C1 segment of cervical spinal cord (tissue), 14 donors: ENCODE results near the gene DTWD2.
"Not testable (repeated sequence)": the region's sequence is repeated elsewhere in the genome, so short reads cannot be mapped to it uniquely, and the experiment has no call there.

ENCODE experiments used
- DNase-seq, 14 donors: peaks; one replicate each; lab custom pipeline; 2025; lab: John Stamatoyannopoulos, UW

DTWD2 gene

DNA sequence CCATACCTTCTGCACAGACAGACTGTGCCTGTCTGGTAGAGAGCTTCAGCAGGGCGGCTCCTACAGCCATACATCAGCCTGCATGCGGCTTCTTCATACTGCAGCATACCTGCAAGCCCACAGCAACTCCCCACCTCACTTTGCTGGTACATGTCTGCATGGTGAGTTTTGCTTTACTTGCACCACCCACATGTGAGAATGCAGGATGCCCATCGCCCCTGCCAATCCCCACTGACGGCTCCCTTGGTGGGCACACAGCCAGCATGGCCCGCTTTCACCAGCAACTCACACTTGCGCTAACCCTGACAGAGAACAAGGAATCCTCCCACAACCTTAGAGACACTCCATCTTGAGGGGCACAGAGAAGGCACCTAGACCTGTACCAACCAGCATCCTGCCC, 114.9 kb downstream of the DTWD2 start:
- DNase-seq = no peak

DNA sequence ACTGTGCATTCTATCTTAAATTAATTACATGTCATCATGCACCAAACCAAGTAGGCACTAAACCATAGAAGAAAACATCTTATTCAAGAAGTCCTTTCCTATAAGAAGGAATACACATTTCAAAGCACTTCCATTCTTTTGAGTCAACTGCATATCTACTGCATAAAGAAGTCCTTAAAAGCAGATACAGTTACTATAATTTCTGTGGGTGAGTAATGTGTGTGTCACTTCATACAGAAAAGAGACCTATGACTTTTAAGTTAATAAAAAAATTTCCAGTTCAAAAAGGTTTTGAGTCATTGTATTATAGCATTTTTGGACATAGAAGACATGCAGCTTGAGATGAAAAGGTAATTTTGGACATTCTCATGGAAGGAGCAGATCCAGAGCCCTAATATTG, 125.0 kb downstream of the DTWD2 start:
- DNase-seq = no peak

DNA sequence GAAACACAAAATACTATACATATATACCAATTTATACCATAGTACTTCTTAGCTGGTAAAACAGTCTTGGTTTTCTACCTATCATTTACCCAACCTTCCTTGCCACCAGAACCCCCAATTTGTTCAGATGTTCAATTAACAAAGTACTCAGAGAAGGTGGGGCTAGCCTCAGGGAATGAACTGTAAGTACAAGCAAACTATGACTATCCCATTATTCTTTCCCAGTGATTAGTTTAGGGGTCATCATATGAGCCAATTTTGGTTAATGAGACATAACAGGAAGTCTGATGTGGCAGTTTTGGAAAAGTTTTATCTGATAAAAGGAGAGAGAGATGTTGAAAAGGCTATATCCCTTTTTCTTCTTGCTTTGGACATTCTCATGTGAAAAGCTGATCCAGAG, 125.8 kb downstream of the DTWD2 start:
- DNase-seq = no peak

DNA sequence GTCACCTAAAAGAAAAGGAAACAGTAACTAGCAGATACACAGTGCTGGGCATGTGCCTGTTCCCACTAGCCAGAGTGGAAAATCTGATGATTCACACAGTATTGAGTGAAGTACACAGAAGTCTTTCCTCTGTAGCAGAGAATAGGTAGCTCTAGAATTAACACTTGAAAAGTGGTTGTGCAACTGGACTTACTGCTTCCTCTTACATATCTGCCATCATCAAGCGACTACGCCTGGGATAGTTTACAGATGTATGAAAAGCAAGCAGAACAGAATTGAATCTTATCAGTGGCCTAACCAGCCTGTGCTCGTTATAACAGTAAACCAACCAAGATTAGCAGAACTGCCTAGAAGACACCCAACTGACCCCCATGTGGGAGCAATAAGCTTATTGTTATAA, 130.6 kb downstream of the DTWD2 start:
- no peak for DNase-seq

DNA sequence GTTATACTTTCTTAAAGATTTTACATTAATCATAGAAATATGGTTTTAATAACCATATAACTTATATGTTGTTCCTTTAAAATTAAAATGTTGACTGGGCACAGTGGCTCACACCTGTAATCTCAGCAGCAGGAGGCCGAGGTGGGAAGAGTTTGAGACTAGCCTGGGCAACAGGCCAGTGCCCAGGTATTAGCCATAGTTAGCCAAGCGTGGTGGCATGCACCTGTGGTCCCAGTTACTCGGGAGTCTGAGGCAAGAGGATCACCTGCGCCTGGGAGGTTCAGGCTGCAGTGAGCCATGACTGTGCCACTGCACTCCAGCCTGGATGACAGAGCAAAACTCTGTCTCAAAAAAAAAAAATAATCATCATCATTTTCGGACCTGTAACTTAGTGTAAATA, 133.5 kb downstream of the DTWD2 start:
- DNase-seq = no peak

DNA sequence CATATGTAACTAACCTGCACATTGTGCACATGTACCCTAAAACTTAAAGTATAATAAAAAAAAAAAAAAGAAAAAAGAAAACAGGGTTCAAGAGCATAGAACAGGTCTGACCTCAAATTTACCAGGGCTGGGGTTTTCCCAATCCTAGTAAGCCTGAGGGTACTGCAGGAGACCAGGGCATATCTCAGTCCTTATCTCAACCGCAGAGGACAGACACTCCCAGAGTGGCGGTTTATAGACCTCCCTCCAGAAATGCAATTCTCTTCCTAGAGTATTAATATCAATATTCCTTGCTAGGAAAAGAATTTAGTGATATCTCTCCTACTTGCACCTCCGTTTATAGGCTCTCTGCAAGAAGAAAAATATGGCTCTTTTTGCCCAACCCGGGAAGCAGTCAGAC, 136.6 kb downstream of the DTWD2 start:
- not testable (repeated sequence) for DNase-seq

DNA sequence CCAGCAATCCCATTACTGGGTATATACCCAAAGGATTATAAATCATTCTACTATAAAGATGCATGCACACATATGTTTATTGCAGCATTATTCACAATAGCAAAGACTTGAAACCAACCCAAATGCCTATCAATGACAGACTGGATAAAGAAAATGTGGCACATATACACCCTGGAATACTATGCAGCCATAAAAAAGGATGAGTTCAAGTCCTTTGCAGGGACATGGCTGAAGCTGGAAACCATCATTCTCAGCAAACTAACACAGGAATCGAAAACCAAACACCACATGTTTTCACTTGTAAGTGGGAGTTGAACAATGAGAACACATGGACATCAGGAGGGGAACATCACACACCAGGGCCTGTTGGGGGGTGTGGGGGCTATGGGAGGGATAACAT, 138.8 kb downstream of the DTWD2 start:
- not testable (repeated sequence) for DNase-seq

DNA sequence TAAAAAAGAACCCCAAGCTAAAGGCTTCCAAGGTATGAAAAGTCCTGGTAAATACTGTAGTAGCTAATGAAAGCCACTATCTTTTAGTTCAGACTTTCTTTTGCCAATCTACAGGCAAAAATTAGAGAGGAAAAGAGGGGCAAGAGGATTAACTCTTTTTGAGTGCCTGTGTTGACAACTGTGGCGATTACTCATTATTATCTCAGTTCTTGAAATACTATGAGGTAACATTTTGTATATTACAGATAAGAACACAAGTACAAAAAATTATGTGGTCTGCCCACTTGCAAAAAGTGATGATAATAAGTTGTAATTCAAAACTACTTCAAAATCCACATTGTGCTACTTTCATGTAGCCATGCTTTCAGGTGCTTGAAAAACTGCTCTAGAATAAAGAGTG, 144.0 kb downstream of the DTWD2 start:
- DNase-seq = no peak

DNA sequence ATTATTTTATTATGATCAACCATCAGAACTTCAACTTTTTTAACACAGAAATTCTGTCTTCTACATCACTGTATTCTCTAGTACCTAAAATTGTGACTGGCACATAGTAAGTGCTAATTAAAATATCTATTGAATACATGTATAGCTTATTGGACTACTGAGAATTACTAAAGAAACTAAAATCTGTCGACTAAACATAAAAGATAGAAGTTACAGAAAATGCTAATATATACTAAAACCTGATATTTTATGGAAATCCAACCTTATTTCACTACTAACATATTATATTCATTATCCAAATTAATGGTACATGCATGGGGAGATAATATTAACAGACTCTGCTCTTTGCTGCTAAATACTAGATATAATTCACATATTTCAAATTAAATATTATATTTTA, 153.6 kb downstream of the DTWD2 start:
- no peak for DNase-seq

DNA sequence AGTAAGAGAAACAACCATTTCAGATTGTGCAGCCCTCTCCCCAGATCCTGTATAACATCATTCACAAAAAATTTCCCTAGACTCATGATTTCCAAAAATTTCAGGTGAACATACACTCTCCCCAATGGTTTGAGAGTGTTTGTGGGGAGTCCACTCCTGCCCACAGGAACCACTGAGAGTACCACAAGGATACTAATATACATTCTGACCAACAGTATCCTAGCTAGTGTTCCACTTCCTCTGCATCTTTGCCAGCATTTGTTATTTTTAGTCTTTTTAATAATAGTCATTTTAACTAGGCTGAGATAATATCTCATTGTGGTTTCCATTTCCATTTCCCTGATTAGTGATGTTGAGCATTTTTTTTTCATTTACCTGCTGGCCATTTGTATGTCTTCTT, 155.4 kb downstream of the DTWD2 start:
- DNase-seq = no peak

DNA sequence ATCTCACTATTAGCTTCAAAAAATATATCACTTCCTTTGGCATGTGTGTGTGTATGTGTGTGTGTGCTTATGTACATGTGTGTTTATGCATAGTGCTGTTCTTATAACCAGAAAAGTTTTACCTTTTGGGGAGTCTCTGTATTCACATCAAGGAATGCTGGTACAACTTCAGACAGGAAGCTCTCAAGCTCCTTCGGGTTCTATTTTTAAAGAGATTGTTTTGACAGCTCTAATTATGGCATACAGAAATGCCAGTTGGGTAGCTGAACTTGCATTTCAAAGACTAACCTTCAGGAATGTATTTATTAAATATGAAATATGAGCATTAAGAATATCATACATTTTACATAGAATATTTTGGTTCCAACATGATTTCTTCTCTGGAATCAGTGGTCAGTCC, 163.1 kb downstream of the DTWD2 start:
- DNase-seq = no peak

DNA sequence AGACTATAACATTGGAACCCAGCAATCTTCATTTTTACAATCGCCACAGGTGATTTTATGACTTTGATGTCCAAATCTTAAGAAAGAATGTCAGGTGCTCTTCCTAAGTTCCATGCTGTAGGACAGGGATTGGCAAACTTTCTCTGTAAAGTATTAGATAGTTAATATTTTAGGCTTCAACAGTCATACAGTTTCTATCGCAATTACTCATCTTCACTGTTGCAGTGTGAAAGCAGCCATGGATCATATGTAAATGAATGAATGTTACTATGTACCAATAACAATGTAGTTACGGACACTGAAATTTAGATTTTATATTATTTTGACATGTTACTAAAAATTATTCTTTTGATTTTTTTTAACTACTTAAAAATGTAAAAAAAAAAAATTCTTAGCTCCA, 169.7 kb downstream of the DTWD2 start:
- DNase-seq = no peak

DNA sequence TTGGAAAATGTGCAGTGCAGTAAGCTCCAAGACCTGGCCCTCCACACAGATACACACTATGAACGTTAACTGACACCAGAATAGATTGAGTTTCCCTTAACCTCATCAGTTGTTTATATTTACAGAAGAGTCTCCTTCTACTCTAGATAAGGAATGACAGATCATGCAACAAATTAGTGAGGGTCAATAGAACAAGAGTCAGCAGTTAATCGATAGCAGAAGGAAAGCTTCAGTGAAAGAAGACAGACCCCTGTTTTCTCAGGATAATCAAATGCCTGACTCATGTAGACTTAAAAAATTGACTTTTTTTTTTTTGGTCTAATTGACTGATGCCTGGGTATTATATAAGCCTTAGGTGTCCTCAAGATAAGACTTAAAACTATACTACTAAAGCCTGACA, 179.9 kb downstream of the DTWD2 start:
- DNase-seq = no peak

DNA sequence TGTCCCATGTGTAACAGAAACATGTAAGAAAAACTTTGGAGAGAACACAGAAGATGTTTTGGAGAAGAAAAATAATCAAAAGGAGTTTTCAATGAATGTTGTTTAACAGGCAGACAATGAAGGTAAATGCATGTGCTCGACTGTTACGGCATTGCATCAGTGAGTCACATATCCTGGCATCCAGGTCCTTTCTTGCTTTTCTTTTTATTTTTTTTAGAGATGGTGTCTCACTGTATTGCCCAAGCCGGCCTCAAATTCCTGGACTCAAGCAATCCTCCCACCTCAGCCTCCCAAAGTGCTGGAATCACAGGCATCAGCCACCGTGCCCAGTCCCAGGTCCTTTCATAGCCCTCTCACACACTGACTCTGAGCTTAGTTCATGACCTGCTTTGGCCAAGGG, 181.8 kb downstream of the DTWD2 start:
- DNase-seq = no peak

DNA sequence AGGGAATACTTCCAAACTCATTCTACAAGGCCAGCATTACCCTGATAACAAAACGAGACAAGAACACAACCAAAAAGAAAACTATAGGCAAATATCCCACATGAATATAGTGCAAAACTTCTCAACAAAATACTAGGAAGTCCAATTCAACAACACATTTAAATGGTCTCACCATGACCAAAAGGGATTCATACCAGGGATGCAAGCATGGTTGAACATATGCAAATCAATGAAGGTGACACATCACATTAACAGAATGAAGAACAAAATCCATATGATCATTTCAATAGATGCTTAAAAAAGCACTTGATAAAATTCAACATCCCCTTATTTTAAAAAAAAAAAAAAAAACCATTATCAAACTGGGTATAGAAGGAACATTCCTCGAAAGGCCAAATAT, 186.0 kb downstream of the DTWD2 start:
- no peak for DNase-seq

DNA sequence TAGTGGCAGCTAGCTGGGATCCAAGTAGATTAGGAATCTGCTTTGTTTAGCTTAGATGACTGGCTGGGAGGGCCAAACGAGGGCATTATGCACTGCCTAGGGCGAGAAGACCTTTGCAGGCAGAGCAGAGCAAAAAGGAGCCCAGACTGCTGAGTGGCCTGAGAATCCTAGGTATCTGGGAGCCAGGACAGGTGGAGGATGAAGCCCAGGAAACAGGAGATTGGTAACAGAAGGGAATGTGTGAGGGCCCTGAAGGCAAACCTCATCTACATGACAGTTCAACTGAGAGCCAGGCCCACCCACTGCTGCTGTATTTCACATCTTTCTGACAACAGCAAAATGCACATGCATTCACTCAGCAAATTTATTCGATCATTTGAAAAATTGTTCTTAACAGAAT, 192.3 kb downstream of the DTWD2 start:
- no peak for DNase-seq

DNA sequence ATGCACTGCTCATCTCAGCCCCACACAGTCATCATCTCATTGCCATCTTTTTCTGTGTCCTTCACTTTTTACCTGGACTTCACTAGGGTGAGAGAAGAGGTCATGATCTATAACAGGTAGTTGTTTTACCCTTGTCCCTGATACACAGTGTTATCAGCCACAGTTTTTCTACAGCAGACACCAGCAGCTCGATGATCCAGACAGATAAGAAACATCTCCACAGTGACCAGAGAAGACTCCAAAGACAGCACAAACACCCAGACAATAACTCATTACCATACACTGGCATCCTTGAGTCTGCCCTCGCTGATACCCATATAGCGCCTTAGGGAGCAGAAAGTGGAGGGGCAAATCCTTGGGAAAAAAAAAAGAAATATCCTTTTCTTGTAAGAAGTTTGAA, 194.1 kb downstream of the DTWD2 start:
- no peak for DNase-seq

DNA sequence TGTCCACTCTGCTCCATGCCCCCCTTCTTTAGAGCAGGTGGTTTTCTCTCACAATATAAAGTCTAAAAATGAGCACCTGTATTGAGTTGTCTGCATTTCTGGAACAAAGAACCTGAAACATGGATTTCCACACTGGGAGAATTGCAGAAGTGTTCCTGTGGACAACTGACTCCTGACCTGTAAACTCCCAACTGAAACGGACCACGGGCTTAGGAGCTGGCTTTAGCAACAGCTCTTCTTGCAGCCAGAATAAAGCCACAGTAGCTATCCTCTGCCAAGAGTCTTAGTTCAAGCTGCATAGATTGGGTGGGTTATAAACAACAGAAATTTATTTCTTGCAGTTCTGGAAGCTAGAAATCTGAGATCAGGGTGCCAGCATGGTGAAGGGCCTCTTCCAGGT, 194.7 kb downstream of the DTWD2 start:
- no peak for DNase-seq

DNA sequence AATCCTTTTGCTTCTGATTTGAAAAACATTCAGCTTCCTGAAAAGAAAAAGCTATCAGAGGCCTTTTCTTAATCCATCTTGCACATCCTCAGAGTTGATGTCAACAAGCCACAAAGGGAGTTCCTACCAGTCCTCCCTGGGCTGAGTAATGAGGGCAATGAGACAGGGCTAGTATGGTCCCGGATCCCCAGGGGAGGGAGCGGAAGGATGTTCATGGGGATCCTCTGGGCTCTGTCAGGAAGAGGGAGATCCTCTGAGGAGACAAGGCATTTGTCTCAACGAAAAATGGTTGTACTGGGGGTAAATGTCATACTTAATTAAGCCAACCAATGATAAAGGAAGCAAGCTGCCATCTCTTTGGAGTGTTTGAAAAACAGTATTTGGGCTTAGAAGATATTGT, 195.3 kb downstream of the DTWD2 start:
- no peak for DNase-seq

DNA sequence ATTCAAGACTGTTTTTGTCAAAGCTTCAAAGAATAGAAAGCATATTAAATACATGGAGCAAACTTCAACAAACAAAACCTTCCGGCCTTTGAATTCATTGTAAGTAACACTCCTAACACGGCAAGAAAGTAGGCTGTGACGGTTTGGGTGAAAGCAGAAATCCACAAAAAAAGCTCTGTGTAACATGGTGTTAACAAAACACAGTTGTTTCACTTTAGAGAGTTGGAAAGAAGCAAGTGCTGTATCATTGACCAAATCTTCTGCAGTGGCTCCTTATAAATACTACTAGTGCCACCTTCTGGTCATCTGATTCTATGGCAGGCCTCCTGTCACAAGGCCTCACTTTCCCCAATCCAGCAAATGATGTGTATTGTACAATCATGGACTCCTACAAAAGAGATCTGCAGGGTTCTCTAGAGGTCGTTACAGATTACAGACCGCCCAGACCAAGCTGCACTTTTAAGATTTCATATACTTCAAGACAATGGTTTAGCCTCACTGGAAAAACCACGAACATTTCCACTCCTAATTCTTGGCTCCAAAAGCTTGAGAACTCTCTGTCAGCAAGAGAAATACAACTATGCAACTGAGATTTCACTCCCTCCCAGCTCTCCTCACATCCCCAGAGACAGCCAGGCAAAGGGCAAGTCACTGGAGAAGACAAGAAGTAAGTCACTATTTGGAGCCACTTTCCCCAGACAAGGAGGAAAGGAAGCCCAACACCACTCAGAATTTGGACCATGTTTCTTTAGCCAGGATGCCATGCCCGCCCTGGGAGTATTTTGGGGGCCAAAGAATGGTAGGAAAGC, 196.2 kb downstream of the DTWD2 start:
- DNase-seq = peak in 8 of 14 donors; percentile 3 to 54 (median 28)

DNA sequence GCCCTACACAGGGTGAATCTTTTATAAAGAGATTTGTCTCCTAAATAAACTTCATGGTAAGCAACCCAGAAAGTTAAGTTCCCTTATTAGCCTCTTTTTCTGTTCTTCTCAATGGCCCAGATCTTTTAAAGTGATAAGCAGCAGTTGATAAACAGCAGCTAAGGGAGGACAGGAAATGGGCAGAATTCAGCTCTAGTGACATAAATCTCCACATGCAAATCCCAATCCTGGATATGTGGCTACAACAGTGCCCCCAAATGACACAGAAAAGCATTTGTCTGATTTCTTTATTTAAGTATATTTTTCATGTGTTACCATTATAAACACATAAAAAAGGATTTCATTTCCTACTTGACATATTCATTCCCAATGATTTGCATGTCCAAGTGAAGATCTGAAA, 199.0 kb downstream of the DTWD2 start:
- no peak for DNase-seq

DNA sequence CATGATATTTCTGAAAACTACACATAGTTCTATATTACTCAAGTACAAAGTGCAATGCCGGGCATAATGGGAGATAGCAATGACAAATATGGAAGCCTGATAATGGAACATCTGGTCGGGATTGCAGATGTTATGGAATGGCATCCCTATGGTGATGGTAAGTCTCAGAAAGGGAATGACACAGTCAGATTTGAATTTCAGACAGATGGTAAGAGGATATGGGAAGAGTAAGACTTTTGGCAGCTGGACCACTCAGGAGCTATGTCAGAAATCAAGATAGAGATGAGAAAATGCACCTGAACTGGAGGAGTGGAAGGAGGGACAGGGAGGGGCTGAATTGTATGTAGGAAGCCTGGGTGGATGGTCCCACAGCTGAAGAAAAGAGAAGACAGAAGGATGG, 200.0 kb downstream of the DTWD2 start:
- DNase-seq = no peak
